ENCODE measurements around the gene SUCLG2.

Gene SUCLG2

GRCh38 chr3:67418426-67419217 lies 235.8 kb downstream of the SUCLG2 start:
- Histone ChIP-seq H3K36me3 (ENCODE audit: control insufficient read depth in 1 of 2, insufficient read depth in 2 of 2, low read depth in 1 of 2, low read length in 2 of 2) (peaks cover 0 to 30% of the 10 kb centered on the region in 2 experiments), H3K27ac (ENCODE audit: low read length, poor library complexity, severe bottlenecking) (no peak overlapping the region), H3K4me2 (ENCODE audit: low read length, poor library complexity, severe bottlenecking) (no peak overlapping the region), H3K27me3 (ENCODE audit: control insufficient read depth in 1 of 2, insufficient read depth in 1 of 2, low read length in 2 of 2) (no peaks in the 10 kb centered on the region), H4K91ac (ENCODE audit: low read length) (no peak overlapping the region), H3K4ac (ENCODE audit: low read depth in 1 of 2, low read length in 2 of 2) (no peak overlapping the region), H3K23ac (ENCODE audit: low read length in 2 of 2) (no peak overlapping the region), H3K9me3 (ENCODE audit: control insufficient read depth, low read length) (peaks cover 17% of the 10 kb centered on the region), H3K14ac (ENCODE audit: low read length in 2 of 2) (no peak overlapping the region), H2BK12ac (ENCODE audit: low read length in 2 of 2) (no peak overlapping the region), H2BK5ac (ENCODE audit: low read depth, low read length, poor library complexity, severe bottlenecking) (no peak overlapping the region), H2BK15ac (ENCODE audit: low read depth, poor library complexity, severe bottlenecking) (no peak overlapping the region), H2BK120ac (ENCODE audit: low read depth, low read length) (no peak overlapping the region), H2AK5ac (ENCODE audit: low read length, severe bottlenecking) (no peak overlapping the region), H3K9ac (ENCODE audit: low read length) (no peak overlapping the region), H3K79me1 (replicated peaks; ENCODE audit: low read length, poor library complexity, severe bottlenecking) (peaks cover 10% of the 10 kb centered on the region), H3K4me3 (ENCODE audit: insufficient read depth in 1 of 2, low read depth in 1 of 2, low read length in 2 of 2) (no peak overlapping the region), H3K4me1 (ENCODE audit: control insufficient read depth, insufficient read depth, low read depth, low read length) (peaks cover 1% of the 10 kb centered on the region), H4K8ac (ENCODE audit: low read length) (peak overlapping the region; percentile 38), H2AFZ (ENCODE audit: low read depth, low read length) (no peak overlapping the region), H3K18ac (ENCODE audit: low read depth in 1 of 2, low read length in 2 of 2) (no peak overlapping the region)
- no peak for DNase-seq
- WGBS: 82% methylated on average over 3 of the region's 3 CpGs

GRCh38 chr3:67416703-67417102 lies 237.7 kb downstream of the SUCLG2 start:
- H2BK120ac ChIP-seq (ENCODE audit: low read depth, low read length): no peak overlapping the region
- H3K36me3 ChIP-seq (ENCODE audit: control insufficient read depth in 1 of 2, insufficient read depth in 2 of 2, low read depth in 1 of 2, low read length in 2 of 2): peaks cover 0 to 22% of the 10 kb centered on the region in 2 experiments
- H3K18ac ChIP-seq (ENCODE audit: low read depth in 1 of 2, low read length in 2 of 2): no peak overlapping the region
- no peak overlapping the region for H4K8ac ChIP-seq (ENCODE audit: low read length)
- peaks cover 14% of the 10 kb centered on the region for H3K79me1 ChIP-seq (replicated peaks; ENCODE audit: low read length, poor library complexity, severe bottlenecking)
- no peak overlapping the region for H2AK5ac ChIP-seq (ENCODE audit: low read length, severe bottlenecking)
- H2AFZ ChIP-seq (ENCODE audit: low read depth, low read length): no peak overlapping the region
- no peak overlapping the region for H4K91ac ChIP-seq (ENCODE audit: low read length)
- no peak overlapping the region for H2BK12ac ChIP-seq (ENCODE audit: low read length in 2 of 2)
- no peaks in the 10 kb centered on the region for H3K27me3 ChIP-seq (ENCODE audit: control insufficient read depth in 1 of 2, insufficient read depth in 1 of 2, low read length in 2 of 2)
- H3K4me2 ChIP-seq (ENCODE audit: low read length, poor library complexity, severe bottlenecking): no peak overlapping the region
- H3K14ac ChIP-seq (ENCODE audit: low read length in 2 of 2): no peak overlapping the region
- no peak overlapping the region for H3K4me3 ChIP-seq (ENCODE audit: insufficient read depth in 1 of 2, low read depth in 1 of 2, low read length in 2 of 2)
- H3K4me1 ChIP-seq (ENCODE audit: control insufficient read depth, insufficient read depth, low read depth, low read length): peaks cover 1% of the 10 kb centered on the region
- no peak overlapping the region for H2BK5ac ChIP-seq (ENCODE audit: low read depth, low read length, poor library complexity, severe bottlenecking)
- no peak overlapping the region for H3K23ac ChIP-seq (ENCODE audit: low read length in 2 of 2)
- H3K9ac ChIP-seq (ENCODE audit: low read length): no peak overlapping the region
- H2BK15ac ChIP-seq (ENCODE audit: low read depth, poor library complexity, severe bottlenecking): no peak overlapping the region
- WGBS: no CpG with 5 or more reads among the region's 1 CpG
- no peak overlapping the region for H3K27ac ChIP-seq (ENCODE audit: low read length, poor library complexity, severe bottlenecking)
- no peak overlapping the region for H3K4ac ChIP-seq (ENCODE audit: low read depth in 1 of 2, low read length in 2 of 2)
- H3K9me3 ChIP-seq (ENCODE audit: control insufficient read depth, low read length): peaks cover 17% of the 10 kb centered on the region
- DNase-seq: peak; percentile 18

- Histone ChIP-seq H2BK15ac (ENCODE audit: low read depth, poor library complexity, severe bottlenecking) (no peak overlapping the region), H2BK12ac (ENCODE audit: low read length in 2 of 2) (no peak overlapping the region), H3K27me3 (ENCODE audit: control insufficient read depth in 1 of 2, insufficient read depth in 1 of 2, low read length in 2 of 2) (no peaks in the 10 kb centered on the region), H3K23ac (ENCODE audit: low read length in 2 of 2) (no peak overlapping the region), H2BK120ac (ENCODE audit: low read depth, low read length) (no peak overlapping the region), H2AK5ac (ENCODE audit: low read length, severe bottlenecking) (no peak overlapping the region), H3K4ac (ENCODE audit: low read depth in 1 of 2, low read length in 2 of 2) (no peak overlapping the region), H4K8ac (ENCODE audit: low read length) (no peak overlapping the region), H3K27ac (ENCODE audit: low read length, poor library complexity, severe bottlenecking) (no peak overlapping the region), H3K9ac (ENCODE audit: low read length) (no peak overlapping the region), H3K4me1 (ENCODE audit: control insufficient read depth, insufficient read depth, low read depth, low read length) (peaks cover 1% of the 10 kb centered on the region), H3K18ac (ENCODE audit: low read depth in 1 of 2, low read length in 2 of 2) (peak overlapping the region in 1 of 2 experiments; percentile 8), H3K4me2 (ENCODE audit: low read length, poor library complexity, severe bottlenecking) (no peak overlapping the region), H3K79me1 (replicated peaks; ENCODE audit: low read length, poor library complexity, severe bottlenecking) (peaks cover 12% of the 10 kb centered on the region), H2AFZ (ENCODE audit: low read depth, low read length) (no peak overlapping the region), H3K4me3 (ENCODE audit: insufficient read depth in 1 of 2, low read depth in 1 of 2, low read length in 2 of 2) (no peak overlapping the region), H3K9me3 (ENCODE audit: control insufficient read depth, low read length) (peaks cover 12% of the 10 kb centered on the region), H3K36me3 (ENCODE audit: control insufficient read depth in 1 of 2, insufficient read depth in 2 of 2, low read depth in 1 of 2, low read length in 2 of 2) (peaks cover 0 to 11% of the 10 kb centered on the region in 2 experiments), H2BK5ac (ENCODE audit: low read depth, low read length, poor library complexity, severe bottlenecking) (no peak overlapping the region), H4K91ac (ENCODE audit: low read length) (no peak overlapping the region), H3K14ac (ENCODE audit: low read length in 2 of 2) (no peak overlapping the region)
- WGBS: 54% methylated on average over 1 of the region's 1 CpG
- DNase-seq: no peak
These were observed 238.9 kb downstream of the SUCLG2 start for GRCh38 chr3:67415511-67415910.

- no peak overlapping the region for H2BK120ac ChIP-seq (ENCODE audit: low read depth, low read length)
- no peak overlapping the region for H4K8ac ChIP-seq (ENCODE audit: low read length)
- no peak overlapping the region for H4K91ac ChIP-seq (ENCODE audit: low read length)
- H2BK5ac ChIP-seq (ENCODE audit: low read depth, low read length, poor library complexity, severe bottlenecking): no peak overlapping the region
- no peak overlapping the region for H3K27ac ChIP-seq (ENCODE audit: low read length, poor library complexity, severe bottlenecking)
- H2BK15ac ChIP-seq (ENCODE audit: low read depth, poor library complexity, severe bottlenecking): no peak overlapping the region
- no peak overlapping the region for H2AFZ ChIP-seq (ENCODE audit: low read depth, low read length)
- no peak overlapping the region for H3K4me2 ChIP-seq (ENCODE audit: low read length, poor library complexity, severe bottlenecking)
- H3K9me3 ChIP-seq (ENCODE audit: control insufficient read depth, low read length): peaks cover 4% of the 10 kb centered on the region
- no peak overlapping the region for H3K9ac ChIP-seq (ENCODE audit: low read length)
- no peak overlapping the region for H3K18ac ChIP-seq (ENCODE audit: low read depth in 1 of 2, low read length in 2 of 2)
- H3K4me3 ChIP-seq (ENCODE audit: insufficient read depth in 1 of 2, low read depth in 1 of 2, low read length in 2 of 2): no peak overlapping the region
- no peak overlapping the region for H3K23ac ChIP-seq (ENCODE audit: low read length in 2 of 2)
- no peak overlapping the region for H3K14ac ChIP-seq (ENCODE audit: low read length in 2 of 2)
- no peak overlapping the region for H3K4ac ChIP-seq (ENCODE audit: low read depth in 1 of 2, low read length in 2 of 2)
- no peaks in the 10 kb centered on the region for H3K27me3 ChIP-seq (ENCODE audit: control insufficient read depth in 1 of 2, insufficient read depth in 1 of 2, low read length in 2 of 2)
- H3K36me3 ChIP-seq (ENCODE audit: control insufficient read depth in 1 of 2, insufficient read depth in 2 of 2, low read depth in 1 of 2, low read length in 2 of 2): peaks cover 0 to 4% of the 10 kb centered on the region in 2 experiments
- 98% methylated on average over 5 of the region's 5 CpGs for WGBS
- no peak overlapping the region for H2AK5ac ChIP-seq (ENCODE audit: low read length, severe bottlenecking)
- H2BK12ac ChIP-seq (ENCODE audit: low read length in 2 of 2): no peak overlapping the region
- peaks cover 1% of the 10 kb centered on the region for H3K4me1 ChIP-seq (ENCODE audit: control insufficient read depth, insufficient read depth, low read depth, low read length)
- H3K79me1 ChIP-seq (replicated peaks; ENCODE audit: low read length, poor library complexity, severe bottlenecking): peaks cover 10% of the 10 kb centered on the region
- no peak for DNase-seq
These were observed 239.7 kb downstream of the SUCLG2 start for GRCh38 chr3:67414740-67415139.
